Osteoblast (primary cell): ENCODE data around the gene INSRR. TPM values are rescaled to one million over a fixed set of nuclear protein-coding genes. Genes with fewer than 3 reads are reported as not detected.

Experiments used
- DNase-seq: peaks from one replicate; pipeline ENCODE4 v3.0.0; 2011; ENCODE audit warnings: low spot score, mixed read lengths; ENCODE audit not compliant: insufficient read length; ENCODE audit errors: missing footprints
- H2AFZ ChIP-seq: 2 replicates; pipeline ENCODE4 v1.6.0; 2011; ENCODE audit warnings: mild to moderate bottlenecking, low read length
- H3K27ac ChIP-seq: 2 replicates; pipeline ENCODE4 v1.5.1; 2011; ENCODE audit warnings: mild to moderate bottlenecking, low read depth, low read length, moderate library complexity
- H3K27me3 ChIP-seq: 2 replicates; pipeline ENCODE4 v1.6.0; 2012; ENCODE audit warnings: mild to moderate bottlenecking, control low read depth, inconsistent platforms, low read length, moderate library complexity; ENCODE audit not compliant: insufficient read depth
- H3K36me3 ChIP-seq: 2 replicates; pipeline ENCODE4 v1.5.1; 2011; ENCODE audit warnings: mild to moderate bottlenecking, low read length, control low read depth, moderate library complexity; ENCODE audit not compliant: insufficient read depth
- H3K4me1 ChIP-seq: 2 replicates; pipeline ENCODE4 v1.5.1; 2011; ENCODE audit warnings: mild to moderate bottlenecking, low read length, control low read depth, moderate library complexity; ENCODE audit not compliant: insufficient read depth
- H3K4me2 ChIP-seq: 2 replicates; pipeline ENCODE4 v1.6.0; 2011; ENCODE audit warnings: mild to moderate bottlenecking, low read length; ENCODE audit not compliant: insufficient read depth
- H3K4me3 ChIP-seq: fragments of 200-600 bp; sonication (generic); 3 replicates; pipeline ENCODE4 v1.5.1; 2012; ENCODE audit warnings: mild to moderate bottlenecking, low read length, inconsistent platforms; ENCODE audit not compliant: insufficient read depth
- H3K79me2 ChIP-seq: 2 replicates; pipeline ENCODE4 v1.6.0; 2012; ENCODE audit warnings: mild to moderate bottlenecking, low read length, control low read depth, inconsistent platforms; ENCODE audit not compliant: insufficient read depth
- H3K9me3 ChIP-seq: 2 replicates; pipeline ENCODE4 v1.5.1; 2011; ENCODE audit warnings: low read depth, low read length, control low read depth
- H4K20me1 ChIP-seq: 2 replicates; pipeline ENCODE4 v1.6.0; 2012; ENCODE audit warnings: mild to moderate bottlenecking, low read length, control low read depth; ENCODE audit not compliant: insufficient read depth
- total RNA-seq: library from RNA; depleted of rRNA; stranded (reverse); fragments of >200 nt; gene quantifications from 2 replicates; pipeline ENCODE4 v1.2.3, GENCODE V29; 2012
- TF ChIP-seq, protein P1 (sequence below): IDR thresholded peaks from 2 replicates; pipeline ENCODE4 v1.5.1; 2011; ENCODE audit warnings: mild to moderate bottlenecking, low read depth, low read length, moderate library complexity; ENCODE audit errors: extremely low read depth

The INSRR gene
- total RNA-seq, result 0.29 and 0.36 TPM in 2 replicates

GRCh38 chr1:156858959-156859522 is at the start of gene INSRR:
Gene INSRR (minus strand): TSS chr1:156859117. CDS start chr1:156858621, 496 bp downstream.
- no peaks in the 10 kb centered on the region for H4K20me1 ChIP-seq
- H3K4me1 ChIP-seq, result peaks cover 14% of the 10 kb centered on the region
- peak within 1 kb of the TSS; percentile 82 for H2AFZ ChIP-seq
- peak within 1 kb of the TSS; percentile 81 for H3K4me2 ChIP-seq
- H3K9me3 ChIP-seq, result no peaks in the 10 kb centered on the region
- peaks cover 72% of the 10 kb centered on the region for H3K27me3 ChIP-seq
- no peak for DNase-seq
- H3K27ac ChIP-seq, result no peak within 1 kb of the TSS
- TF ChIP-seq, protein P1, sequence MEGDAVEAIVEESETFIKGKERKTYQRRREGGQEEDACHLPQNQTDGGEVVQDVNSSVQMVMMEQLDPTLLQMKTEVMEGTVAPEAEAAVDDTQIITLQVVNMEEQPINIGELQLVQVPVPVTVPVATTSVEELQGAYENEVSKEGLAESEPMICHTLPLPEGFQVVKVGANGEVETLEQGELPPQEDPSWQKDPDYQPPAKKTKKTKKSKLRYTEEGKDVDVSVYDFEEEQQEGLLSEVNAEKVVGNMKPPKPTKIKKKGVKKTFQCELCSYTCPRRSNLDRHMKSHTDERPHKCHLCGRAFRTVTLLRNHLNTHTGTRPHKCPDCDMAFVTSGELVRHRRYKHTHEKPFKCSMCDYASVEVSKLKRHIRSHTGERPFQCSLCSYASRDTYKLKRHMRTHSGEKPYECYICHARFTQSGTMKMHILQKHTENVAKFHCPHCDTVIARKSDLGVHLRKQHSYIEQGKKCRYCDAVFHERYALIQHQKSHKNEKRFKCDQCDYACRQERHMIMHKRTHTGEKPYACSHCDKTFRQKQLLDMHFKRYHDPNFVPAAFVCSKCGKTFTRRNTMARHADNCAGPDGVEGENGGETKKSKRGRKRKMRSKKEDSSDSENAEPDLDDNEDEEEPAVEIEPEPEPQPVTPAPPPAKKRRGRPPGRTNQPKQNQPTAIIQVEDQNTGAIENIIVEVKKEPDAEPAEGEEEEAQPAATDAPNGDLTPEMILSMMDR, result no peak
- no peaks in the 10 kb centered on the region for H3K36me3 ChIP-seq
- H3K4me3 ChIP-seq, result peak within 1 kb of the TSS; percentile 63
- no peaks in the 10 kb centered on the region for H3K79me2 ChIP-seq

DNA sequence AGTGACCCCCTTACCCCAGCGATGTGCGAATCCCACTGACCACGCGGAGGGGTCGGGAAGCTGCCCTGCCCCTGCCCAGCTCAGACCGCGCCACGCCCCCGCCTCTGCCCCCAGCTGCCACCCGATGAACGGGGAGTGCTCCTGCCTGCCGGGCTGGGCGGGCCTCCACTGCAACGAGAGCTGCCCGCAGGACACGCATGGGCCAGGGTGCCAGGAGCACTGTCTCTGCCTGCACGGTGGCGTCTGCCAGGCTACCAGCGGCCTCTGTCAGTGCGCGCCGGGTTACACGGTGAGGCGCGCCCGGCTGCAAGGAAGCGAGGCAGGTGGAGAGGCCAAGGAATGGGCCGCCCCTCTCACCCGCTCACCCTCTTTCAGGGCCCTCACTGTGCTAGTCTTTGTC is 49.6 kb upstream of the INSRR start:
- TF ChIP-seq, protein P1, result no peak
- Histone ChIP-seq H3K36me3 (peaks cover 62% of the 10 kb centered on the region), H3K4me1 (peaks cover 32% of the 10 kb centered on the region), H3K9me3 (no peaks in the 10 kb centered on the region), H3K27me3 (no peaks in the 10 kb centered on the region), H3K4me3 (no peak overlapping the region), H3K79me2 (peaks cover 35% of the 10 kb centered on the region), H3K27ac (no peak overlapping the region), H4K20me1 (peaks cover 7% of the 10 kb centered on the region), H2AFZ (no peak overlapping the region), H3K4me2 (no peak overlapping the region)
- DNase-seq, result no peak

DNA sequence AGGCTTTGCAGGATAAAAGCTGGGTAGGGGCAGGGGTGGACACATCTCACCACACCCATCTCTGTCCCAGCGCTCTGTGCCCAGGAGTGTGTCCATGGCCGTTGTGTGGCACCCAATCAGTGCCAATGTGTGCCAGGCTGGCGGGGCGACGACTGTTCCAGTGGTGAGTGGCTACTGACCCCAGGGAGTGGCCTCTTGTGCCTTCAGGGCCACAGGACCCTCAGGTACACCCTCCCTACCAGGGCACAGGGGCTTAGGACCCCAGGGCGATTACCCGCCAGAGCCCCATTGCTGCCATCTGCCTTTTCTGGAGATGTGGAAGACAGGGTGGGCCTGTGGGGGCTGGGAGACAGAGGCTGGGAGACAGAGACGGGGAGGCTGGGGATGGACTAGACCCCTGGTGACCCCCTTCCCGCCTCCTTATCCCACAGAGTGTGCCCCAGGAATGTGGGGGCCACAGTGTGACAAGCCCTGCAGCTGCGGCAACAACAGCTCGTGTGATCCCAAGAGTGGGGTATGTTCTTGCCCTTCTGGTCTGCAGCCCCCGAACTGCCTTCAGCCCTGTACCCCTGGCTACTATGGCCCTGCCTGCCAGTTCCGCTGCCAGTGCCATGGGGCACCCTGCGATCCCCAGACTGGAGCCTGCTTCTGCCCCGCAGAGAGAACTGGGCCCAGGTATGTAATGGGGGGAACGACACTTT is 47.4 kb upstream of the INSRR start:
- Histone ChIP-seq H3K79me2 (peaks cover 57% of the 10 kb centered on the region), H3K36me3 (peaks cover 49% of the 10 kb centered on the region), H3K9me3 (no peaks in the 10 kb centered on the region), H4K20me1 (peaks cover 7% of the 10 kb centered on the region), H3K27ac (peak overlapping the region; percentile 63), H3K4me3 (no peak overlapping the region), H3K27me3 (no peaks in the 10 kb centered on the region), H3K4me1 (peaks cover 39% of the 10 kb centered on the region), H3K4me2 (no peak overlapping the region), H2AFZ (no peak overlapping the region)
- TF ChIP-seq, protein P1, result no peak
- no peak for DNase-seq

DNA sequence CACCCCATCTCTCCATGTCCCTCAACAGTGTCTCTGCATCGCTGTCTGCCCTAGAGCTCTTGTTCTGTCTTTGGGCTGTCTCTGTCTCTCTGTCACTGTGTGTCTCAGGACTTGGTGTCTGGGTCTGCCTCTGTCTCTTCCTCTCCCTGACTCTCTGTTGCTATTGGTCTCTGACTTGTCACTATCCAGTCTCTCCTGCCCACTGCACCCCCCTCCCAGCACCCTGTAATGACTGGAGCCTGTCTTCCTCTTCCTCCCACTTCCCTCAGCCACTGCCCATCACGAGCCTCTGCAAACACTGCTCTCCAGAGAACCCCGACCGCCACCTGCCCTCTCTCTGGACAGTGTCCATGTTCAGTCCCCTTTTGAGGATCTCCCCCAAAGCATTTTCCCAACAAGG is 46.7 kb upstream of the INSRR start:
- Histone ChIP-seq H4K20me1 (peaks cover 7% of the 10 kb centered on the region), H3K79me2 (peaks cover 64% of the 10 kb centered on the region), H3K9me3 (no peaks in the 10 kb centered on the region), H3K4me1 (peaks cover 46% of the 10 kb centered on the region), H2AFZ (no peak overlapping the region), H3K36me3 (peaks cover 48% of the 10 kb centered on the region), H3K4me2 (no peak overlapping the region), H3K4me3 (no peak overlapping the region), H3K27ac (no peak overlapping the region), H3K27me3 (no peaks in the 10 kb centered on the region)
- no peak for DNase-seq
- TF ChIP-seq, protein P1, result no peak
